ENCODE measurements around the gene PARD6B.
"Not testable (repeated sequence)": the region's sequence is repeated elsewhere in the genome, so short reads cannot be mapped to it uniquely, and the experiment has no call there.

PARD6B gene

GRCh38 chr20:50778994-50779393 is 47.6 kb downstream of the PARD6B start:
- DNase-seq, result not testable (repeated sequence)

GRCh38 chr20:50783390-50783789 is 52.0 kb downstream of the PARD6B start:
- DNase-seq, result no peak

GRCh38 chr20:50783903-50784302 is 52.5 kb downstream of the PARD6B start:
- DNase-seq, result no peak

- DNase-seq, result no peak
These were observed 53.1 kb downstream of the PARD6B start for GRCh38 chr20:50784464-50784863.

- no peak for DNase-seq
These were observed 55.3 kb downstream of the PARD6B start for GRCh38 chr20:50786703-50787102.

- DNase-seq, result no peak
These were observed 55.8 kb downstream of the PARD6B start for GRCh38 chr20:50787181-50787580.

GRCh38 chr20:50788045-50788991 is 56.9 kb downstream of the PARD6B start:
- no peak for DNase-seq

GRCh38 chr20:50789968-50790650 is 58.7 kb downstream of the PARD6B start:
- DNase-seq, result no peak

- DNase-seq, result peak; percentile 86
These were observed 59.4 kb downstream of the PARD6B start for GRCh38 chr20:50790651-50791277.

GRCh38 chr20:50792708-50793574 is 61.6 kb downstream of the PARD6B start:
- no peak for DNase-seq

- peak; percentile 47 for DNase-seq
These were observed 62.2 kb downstream of the PARD6B start for GRCh38 chr20:50793575-50794016.

- DNase-seq, result peak; percentile 13
These were observed 62.9 kb downstream of the PARD6B start for GRCh38 chr20:50794181-50794845.

GRCh38 chr20:50794846-50795634 is 63.7 kb downstream of the PARD6B start, which contains the start of gene BCAS4:
BCAS4 (plus strand) TSS chr20:50795061; CDS start chr20:50795084, 23 bp downstream.
- DNase-seq, result peak; percentile 84

- DNase-seq, result no peak
These were observed 65.8 kb downstream of the PARD6B start for GRCh38 chr20:50797142-50797541.

GRCh38 chr20:50798650-50799049 is 67.3 kb downstream of the PARD6B start:
- DNase-seq, result no peak

- DNase-seq, result no peak
These were observed 68.0 kb downstream of the PARD6B start for GRCh38 chr20:50799176-50799889.

GRCh38 chr20:50799890-50800550 is 68.6 kb downstream of the PARD6B start:
- no peak for DNase-seq

GRCh38 chr20:50800986-50801746 is 69.8 kb downstream of the PARD6B start:
- DNase-seq, result not testable (repeated sequence)

GRCh38 chr20:50801747-50802125 is 70.4 kb downstream of the PARD6B start:
- DNase-seq, result no peak
